ENCODE data around the gene MVK. TPM values are rescaled to one million over a fixed set of nuclear protein-coding genes. Genes with fewer than 3 reads are reported as not detected.

Gene MVK
- polyA plus RNA-seq, 6 donors from 2014 or later = 2.8 to 4.6 (median 3.6) TPM

DNA sequence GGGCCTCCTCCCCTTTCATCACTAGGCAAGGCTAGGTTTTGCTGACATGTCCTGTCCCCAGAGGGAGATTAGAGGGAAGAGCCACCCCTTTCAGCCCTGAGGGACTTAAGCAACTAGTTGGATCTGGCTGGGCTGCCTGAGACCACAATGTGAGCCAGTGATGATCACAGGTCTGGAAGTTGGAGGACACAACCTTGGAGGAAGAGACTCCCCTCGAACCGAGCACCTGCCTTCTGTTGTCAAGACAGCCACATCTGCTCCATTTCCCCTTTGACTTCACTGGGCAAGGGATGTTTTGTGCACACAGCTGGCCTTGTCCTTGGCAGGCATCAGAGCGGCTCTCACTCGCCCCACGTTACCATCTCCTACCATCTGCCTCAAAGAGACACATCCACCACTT is 31.4 kb downstream of the MVK start:
- Mint-ChIP-seq H3K9me3 (peaks cover 0 to 2% (median 0%) of the 10 kb centered on the region in 7 donors), H3K4me3 (no peak overlapping the region), H3K4me1 (no peaks in the 10 kb centered on the region), H3K36me3 (no peaks in the 10 kb centered on the region), H3K27me3 (peaks cover 20 to 48% (median 43%) of the 10 kb centered on the region in 3 donors), H3K27ac (peak overlapping the region in 1 of 6 donors; percentile 17)
- DNase-seq (no peak), ATAC-seq (ENCODE audit: low read depth in 2 of 2) (no peak)

DNA sequence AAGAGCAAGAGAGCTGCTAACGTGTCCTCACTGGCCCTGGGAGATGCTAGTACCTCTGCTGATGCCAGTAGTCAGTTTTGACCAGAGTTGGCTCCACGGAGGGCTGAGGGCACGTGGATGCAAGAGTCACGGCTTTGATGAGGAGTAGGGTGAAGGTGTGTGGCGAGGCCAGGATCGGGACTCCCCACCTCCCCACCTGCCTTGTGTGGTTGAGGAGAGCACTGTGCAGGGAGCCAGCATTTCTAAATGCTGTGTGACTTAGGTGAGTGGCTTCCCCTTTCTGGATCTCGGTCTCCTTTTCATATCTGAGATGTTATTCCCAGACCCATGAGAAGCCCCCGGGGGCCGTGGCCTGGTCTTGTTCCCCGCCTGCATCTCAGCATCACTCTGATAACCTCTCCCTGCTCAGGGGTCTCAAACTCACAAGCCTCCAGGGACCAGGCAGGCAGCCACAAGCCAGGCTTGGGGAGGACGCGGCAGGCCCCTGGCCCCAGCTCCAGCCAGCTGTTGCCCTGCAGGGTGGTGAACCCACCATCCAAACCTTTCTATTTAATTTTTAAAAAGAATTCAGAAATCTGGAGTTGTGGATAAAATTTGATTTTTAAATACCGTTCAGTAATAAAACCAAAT is 32.1 kb downstream of the MVK start:
- no peaks in the 10 kb centered on the region for H3K36me3 Mint-ChIP-seq
- ATAC-seq (ENCODE audit: low read depth in 2 of 2) = no peak
- no peaks in the 10 kb centered on the region for H3K4me1 Mint-ChIP-seq
- DNase-seq = no peak
- no peak overlapping the region for H3K4me3 Mint-ChIP-seq
- H3K9me3 Mint-ChIP-seq = peaks cover 0 to 2% (median 0%) of the 10 kb centered on the region in 7 donors
- no peak overlapping the region for H3K27ac Mint-ChIP-seq
- peaks cover 25 to 48% (median 47%) of the 10 kb centered on the region in 3 donors for H3K27me3 Mint-ChIP-seq

DNA sequence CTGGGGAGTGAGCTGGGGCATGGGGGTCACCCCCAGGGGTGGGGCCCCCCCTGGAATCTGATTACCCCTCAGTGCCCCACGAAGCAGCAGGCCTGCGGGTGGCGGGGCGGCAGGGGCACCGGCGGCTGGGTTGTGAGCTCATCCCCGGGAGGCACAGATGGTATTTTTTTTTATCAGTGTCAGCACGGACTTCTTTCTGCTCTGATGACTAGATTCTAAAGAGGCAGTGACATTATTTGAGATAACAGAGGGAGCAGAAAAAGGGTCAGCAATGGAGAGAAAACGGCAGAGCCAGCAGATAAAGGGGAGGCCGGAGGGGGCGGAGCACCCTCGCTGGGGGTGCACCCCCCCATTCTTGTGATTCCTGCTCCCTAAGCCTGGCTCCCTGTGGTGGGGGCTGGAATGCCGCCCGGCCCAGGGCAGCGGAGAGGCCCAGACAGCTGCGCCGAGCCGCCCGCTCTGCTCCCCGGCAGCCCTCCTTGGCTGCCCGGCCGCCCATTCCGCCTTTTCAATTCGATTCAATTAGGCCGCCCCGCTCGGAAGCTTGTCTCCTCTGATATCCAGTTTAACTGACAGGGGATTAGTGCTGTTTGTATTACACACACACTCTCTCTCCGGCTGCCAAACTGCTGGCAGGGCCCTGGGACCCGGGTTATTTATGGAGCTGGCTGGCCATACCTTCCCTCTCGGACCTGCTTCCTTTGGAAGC is 32.9 kb downstream of the MVK start:
- Mint-ChIP-seq H3K27me3 (peaks cover 25 to 52% (median 48%) of the 10 kb centered on the region in 3 donors), H3K27ac (no peak overlapping the region), H3K4me1 (no peaks in the 10 kb centered on the region), H3K4me3 (no peak overlapping the region), H3K9me3 (peaks cover 0 to 2% (median 0%) of the 10 kb centered on the region in 7 donors), H3K36me3 (no peaks in the 10 kb centered on the region)
- ATAC-seq (ENCODE audit: low read depth in 2 of 2) (no peak), DNase-seq (no peak)

DNA sequence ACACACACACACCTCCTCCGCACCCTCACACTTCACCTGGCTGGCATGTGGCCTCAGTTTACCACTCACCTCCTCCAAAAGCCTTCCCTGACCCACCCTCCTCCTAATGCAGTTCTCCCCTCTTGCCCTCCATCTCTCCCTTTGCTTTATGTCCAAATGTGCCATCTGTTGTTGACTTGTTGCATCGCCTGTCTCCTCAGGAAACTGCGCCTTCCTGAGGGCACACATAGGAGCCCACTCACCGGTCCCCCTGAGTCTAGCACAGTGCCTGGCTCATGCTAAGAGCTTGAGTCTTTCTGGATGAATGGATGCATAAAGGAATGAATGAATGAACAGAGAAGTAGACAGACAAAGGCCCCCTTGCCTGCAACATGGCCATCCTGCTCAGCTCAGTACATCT is 34.0 kb downstream of the MVK start:
- no peak for DNase-seq
- H3K27me3 Mint-ChIP-seq = peaks cover 25 to 60% (median 48%) of the 10 kb centered on the region in 3 donors
- H3K9me3 Mint-ChIP-seq = peaks cover 0 to 2% (median 0%) of the 10 kb centered on the region in 7 donors
- no peaks in the 10 kb centered on the region for H3K36me3 Mint-ChIP-seq
- H3K27ac Mint-ChIP-seq = peak overlapping the region in 1 of 6 donors; percentile 34
- no peaks in the 10 kb centered on the region for H3K4me1 Mint-ChIP-seq
- no peak for ATAC-seq (ENCODE audit: low read depth in 2 of 2)
- H3K4me3 Mint-ChIP-seq = no peak overlapping the region

DNA sequence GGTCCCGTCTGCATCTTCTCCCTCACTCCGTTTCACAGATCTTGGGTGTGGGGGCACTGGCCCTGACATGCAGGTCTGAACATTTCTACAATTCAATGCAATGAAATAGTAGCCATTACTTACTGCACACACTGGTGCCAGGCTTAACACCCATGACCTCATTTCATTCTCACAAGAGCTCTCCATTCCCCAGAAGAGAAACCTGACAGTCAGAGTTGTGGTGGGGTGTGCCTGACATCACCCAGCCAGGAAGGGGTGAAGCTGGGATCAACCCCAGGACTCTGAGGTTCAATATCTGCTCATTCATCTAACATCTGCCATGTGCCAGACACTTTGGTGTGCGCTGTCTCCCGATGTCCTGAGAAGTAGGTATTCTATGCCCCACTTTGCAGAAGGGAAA is 34.7 kb downstream of the MVK start:
- Mint-ChIP-seq H3K27me3 (peaks cover 25 to 66% (median 48%) of the 10 kb centered on the region in 3 donors), H3K27ac (no peak overlapping the region), H3K36me3 (no peaks in the 10 kb centered on the region), H3K4me3 (no peak overlapping the region), H3K9me3 (peaks cover 0 to 2% (median 0%) of the 10 kb centered on the region in 7 donors), H3K4me1 (no peaks in the 10 kb centered on the region)
- DNase-seq (no peak), ATAC-seq (ENCODE audit: low read depth in 2 of 2) (no peak)

DNA sequence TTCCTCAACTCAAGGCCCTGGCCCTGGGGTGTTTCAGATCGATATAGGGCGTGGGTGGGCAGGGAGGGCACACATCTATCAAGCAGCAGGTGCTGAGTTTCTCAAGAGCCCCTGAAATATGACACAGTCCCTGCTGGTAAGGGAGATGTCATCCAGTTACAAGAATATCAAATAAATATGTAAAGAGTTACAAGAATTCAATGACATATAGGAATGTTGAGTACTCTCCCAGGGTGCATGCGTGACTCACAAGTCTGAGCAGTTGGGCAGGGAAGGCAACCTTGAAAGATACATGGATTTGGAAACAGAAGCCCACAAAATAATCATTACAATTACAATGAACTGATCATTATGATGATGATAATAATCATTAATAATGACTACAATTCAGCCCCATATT is 35.2 kb downstream of the MVK start:
- Mint-ChIP-seq H3K9me3 (peaks cover 0 to 2% (median 0%) of the 10 kb centered on the region in 7 donors), H3K4me3 (no peak overlapping the region), H3K27ac (no peak overlapping the region), H3K27me3 (peaks cover 25 to 66% (median 48%) of the 10 kb centered on the region in 3 donors), H3K36me3 (no peaks in the 10 kb centered on the region), H3K4me1 (no peaks in the 10 kb centered on the region)
- DNase-seq (no peak), ATAC-seq (ENCODE audit: low read depth in 2 of 2) (no peak)

DNA sequence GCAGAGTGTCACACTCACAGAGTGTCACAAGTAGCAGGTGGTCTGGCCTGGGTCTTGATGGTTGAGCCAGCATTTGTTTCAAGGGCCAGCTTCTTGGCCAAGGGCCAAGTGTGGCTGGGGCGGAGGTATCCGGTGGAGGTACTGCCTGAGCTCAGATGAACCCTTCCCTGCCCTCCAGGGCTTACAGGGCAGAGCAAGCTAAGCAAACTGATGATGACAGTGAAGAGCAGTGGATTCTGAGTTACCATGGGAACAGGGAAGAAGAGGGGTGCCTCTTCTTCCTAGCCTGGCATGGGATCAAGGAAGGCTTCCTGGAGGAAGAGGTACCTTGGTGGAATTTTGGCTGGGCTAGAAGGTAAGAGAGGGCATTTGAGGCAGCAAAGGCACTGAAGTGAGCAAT is 35.7 kb downstream of the MVK start:
- no peak for DNase-seq
- Mint-ChIP-seq H3K36me3 (no peaks in the 10 kb centered on the region), H3K27ac (peak overlapping the region in 1 of 6 donors; percentile 13), H3K27me3 (peaks cover 25 to 62% (median 48%) of the 10 kb centered on the region in 3 donors), H3K4me3 (no peak overlapping the region), H3K4me1 (no peaks in the 10 kb centered on the region), H3K9me3 (peaks cover 0 to 2% (median 0%) of the 10 kb centered on the region in 7 donors)
- no peak for ATAC-seq (ENCODE audit: low read depth in 2 of 2)

DNA sequence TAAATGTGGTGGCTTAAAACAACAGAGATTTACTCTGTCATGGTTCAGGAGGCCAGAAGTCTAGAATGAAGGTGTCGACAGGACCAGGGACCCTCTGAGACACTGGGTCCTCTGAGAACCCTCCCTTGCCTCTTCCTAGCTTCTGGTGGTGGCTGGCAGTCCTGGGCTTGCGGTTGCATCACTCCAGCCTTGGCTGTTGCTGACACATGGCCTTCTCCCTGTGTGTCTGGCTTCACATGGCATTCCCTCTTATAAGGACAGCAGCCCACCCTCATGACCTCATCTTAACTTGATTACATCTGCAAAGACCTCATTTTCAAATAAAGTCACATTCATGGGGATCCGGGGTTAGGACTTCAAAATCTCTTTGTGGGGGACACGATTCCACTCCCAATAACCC is 36.9 kb downstream of the MVK start:
- no peak overlapping the region for H3K4me3 Mint-ChIP-seq
- H3K9me3 Mint-ChIP-seq = peaks cover 0 to 2% (median 0%) of the 10 kb centered on the region in 7 donors
- ATAC-seq (ENCODE audit: low read depth in 2 of 2) (no peak), DNase-seq (no peak)
- H3K4me1 Mint-ChIP-seq = no peaks in the 10 kb centered on the region
- peaks cover 25 to 66% (median 45%) of the 10 kb centered on the region in 3 donors for H3K27me3 Mint-ChIP-seq
- no peak overlapping the region for H3K27ac Mint-ChIP-seq
- H3K36me3 Mint-ChIP-seq = no peaks in the 10 kb centered on the region

DNA sequence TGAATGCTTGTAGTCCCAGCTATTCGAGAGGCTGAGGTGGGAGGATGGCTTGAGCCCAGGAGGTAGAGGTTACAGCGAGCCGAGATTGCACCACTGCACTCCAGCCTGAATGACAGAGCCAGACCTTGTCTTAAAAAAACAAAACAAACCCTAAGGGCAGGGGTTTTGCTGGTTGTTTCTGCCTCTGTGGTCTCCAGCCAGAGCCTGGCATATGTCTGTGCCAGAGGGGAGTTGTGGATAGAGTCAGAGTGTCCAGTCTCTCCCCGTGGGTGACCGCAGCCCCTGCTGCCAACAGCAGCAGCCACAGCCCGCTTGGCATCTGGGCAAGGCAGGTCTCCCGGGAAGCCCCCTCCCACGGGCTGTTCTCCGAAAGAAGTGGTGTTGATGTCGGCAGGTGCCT is 37.6 kb downstream of the MVK start:
- H3K36me3 Mint-ChIP-seq = no peaks in the 10 kb centered on the region
- no peak overlapping the region for H3K4me3 Mint-ChIP-seq
- H3K27ac Mint-ChIP-seq = no peak overlapping the region
- DNase-seq (no peak), ATAC-seq (ENCODE audit: low read depth in 2 of 2) (no peak)
- peaks cover 27 to 70% (median 46%) of the 10 kb centered on the region in 3 donors for H3K27me3 Mint-ChIP-seq
- H3K9me3 Mint-ChIP-seq = peaks cover 0 to 2% (median 0%) of the 10 kb centered on the region in 7 donors
- no peaks in the 10 kb centered on the region for H3K4me1 Mint-ChIP-seq

DNA sequence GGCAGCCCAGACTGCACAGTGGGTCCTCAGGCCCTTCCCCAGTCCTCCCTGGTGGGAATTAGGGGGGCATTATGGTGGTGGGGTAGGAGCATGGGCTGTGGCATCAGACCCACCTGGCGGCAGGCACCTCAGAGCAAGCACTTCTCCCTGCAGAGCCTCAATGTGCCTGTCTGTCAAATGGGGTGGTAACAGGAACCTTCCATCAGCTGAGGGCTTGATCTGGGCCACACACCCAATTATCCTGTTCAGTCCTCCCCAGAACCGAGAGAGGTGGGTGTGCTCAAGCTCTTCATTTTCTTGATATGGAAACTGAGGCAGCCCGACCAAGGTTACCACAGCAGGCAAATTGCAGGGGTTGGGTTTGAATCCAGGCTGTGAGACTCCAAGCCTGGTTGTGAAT is 38.4 kb downstream of the MVK start:
- Mint-ChIP-seq H3K4me3 (no peak overlapping the region), H3K9me3 (peaks cover 0 to 2% (median 0%) of the 10 kb centered on the region in 7 donors), H3K4me1 (no peaks in the 10 kb centered on the region), H3K36me3 (no peaks in the 10 kb centered on the region), H3K27me3 (peaks cover 29 to 74% (median 46%) of the 10 kb centered on the region in 3 donors), H3K27ac (no peak overlapping the region)
- ATAC-seq (ENCODE audit: low read depth in 2 of 2) (no peak), DNase-seq (no peak)

DNA sequence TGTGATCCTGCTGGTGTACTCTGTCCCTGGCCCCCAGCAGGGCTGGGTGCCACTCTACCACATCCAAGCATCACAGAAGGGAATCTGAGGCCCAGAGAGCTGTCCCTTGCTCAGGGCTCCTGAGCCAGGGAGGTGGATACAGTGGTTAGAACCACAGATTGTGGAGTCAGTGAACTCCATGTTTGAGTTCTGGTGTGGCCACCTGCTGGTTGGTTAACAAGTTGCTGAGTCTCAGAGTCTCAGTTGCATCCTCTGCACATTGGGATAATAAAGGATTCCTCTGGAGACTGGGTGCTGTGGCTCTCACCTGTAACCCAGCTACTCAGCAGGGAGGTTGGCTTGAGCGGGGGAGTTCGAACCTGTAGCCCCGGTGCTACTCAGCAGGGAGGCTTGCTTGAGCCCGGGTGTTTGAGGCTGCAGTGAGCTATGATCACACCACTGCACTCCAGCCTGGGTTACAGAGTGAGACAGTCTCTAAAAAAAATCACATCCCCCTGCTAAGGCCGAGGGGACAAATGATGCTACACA is 39.4 kb downstream of the MVK start:
- ATAC-seq (ENCODE audit: low read depth in 2 of 2) = no peak
- Mint-ChIP-seq H3K4me1 (no peaks in the 10 kb centered on the region), H3K4me3 (no peak overlapping the region), H3K27me3 (peaks cover 29 to 75% (median 35%) of the 10 kb centered on the region in 3 donors), H3K9me3 (peaks cover 0 to 2% (median 0%) of the 10 kb centered on the region in 7 donors), H3K36me3 (no peaks in the 10 kb centered on the region), H3K27ac (no peak overlapping the region)
- DNase-seq = no peak

DNA sequence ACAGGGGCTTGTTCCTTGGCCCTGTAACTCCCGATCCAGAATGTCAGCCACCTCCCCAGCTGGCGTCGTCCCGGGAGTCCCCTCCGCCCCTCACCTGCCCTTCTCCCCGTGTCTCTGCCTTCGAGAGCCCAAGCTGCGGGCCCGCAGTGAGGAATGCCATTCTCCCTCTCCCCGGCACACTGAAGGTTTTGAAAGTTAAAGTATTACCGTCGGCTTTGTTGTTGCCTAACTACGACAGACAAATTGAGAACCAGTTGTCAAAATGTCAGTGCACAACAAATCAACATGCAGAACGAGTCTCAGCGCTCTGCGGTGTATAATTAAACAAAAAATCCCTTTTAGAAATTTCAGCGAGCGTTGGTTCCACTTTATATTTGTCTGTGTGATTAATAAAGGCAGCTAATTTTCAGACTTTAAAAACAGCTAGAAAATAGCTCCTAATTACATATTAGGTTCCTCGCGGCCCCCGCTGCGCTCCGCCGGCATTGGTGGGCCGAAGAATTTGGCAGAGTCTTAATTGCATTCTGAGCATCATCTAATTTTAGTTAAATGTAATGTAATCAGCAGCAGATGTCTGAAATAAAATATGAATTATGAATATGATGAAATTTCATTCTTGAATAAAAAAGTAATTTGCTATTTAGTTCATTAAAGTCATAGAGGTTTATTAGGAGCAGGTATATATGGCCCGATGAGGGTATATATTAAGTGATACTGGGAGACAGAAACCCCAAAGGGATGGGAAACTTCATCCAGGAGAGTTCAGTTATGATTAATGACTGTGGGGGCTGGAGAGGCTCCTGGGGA is 40.3 kb downstream of the MVK start:
- Mint-ChIP-seq H3K9me3 (peaks cover 0 to 2% (median 0%) of the 10 kb centered on the region in 7 donors), H3K27ac (no peak overlapping the region), H3K27me3 (peaks cover 21 to 69% (median 29%) of the 10 kb centered on the region in 3 donors), H3K36me3 (no peaks in the 10 kb centered on the region), H3K4me3 (no peak overlapping the region), H3K4me1 (no peaks in the 10 kb centered on the region)
- ATAC-seq (ENCODE audit: low read depth in 2 of 2) = no peak
- no peak for DNase-seq

DNA sequence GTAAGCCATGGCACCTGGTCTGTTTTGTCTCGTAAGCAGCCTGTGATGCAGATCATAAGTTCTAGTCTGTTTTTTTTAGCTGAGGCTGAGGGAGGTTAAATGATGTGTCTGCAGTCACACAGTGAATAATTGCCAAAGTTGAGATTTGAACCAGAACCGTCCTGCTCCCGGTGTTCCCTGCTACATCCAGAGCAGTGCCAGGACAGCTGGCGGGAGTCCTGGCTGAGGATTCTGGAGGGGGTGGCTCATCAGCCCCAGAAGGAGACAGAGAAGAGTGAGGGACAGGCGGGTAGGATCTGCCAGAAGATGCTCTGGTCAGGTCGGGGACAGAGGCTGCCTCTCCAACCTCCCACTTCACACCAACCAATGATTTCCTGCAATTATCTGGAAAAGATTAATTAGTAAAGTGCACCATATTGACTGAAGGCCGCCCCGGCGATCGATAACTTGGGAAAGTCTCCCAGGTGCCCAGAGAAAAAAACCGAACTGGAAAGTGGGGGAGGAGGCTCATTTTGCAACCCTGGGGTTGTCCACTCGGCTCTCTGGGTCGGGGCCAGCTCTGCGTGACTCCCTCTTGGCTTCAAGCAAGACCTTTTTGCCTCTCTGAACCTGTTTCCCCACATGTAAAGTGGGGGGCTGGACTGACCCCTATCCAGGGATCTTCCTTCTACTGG is 42.1 kb downstream of the MVK start:
- Mint-ChIP-seq H3K4me1 (no peaks in the 10 kb centered on the region), H3K9me3 (no peaks in the 10 kb centered on the region), H3K27me3 (peaks cover 19 to 56% (median 28%) of the 10 kb centered on the region in 3 donors), H3K27ac (peak overlapping the region in 1 of 6 donors; percentile 30), H3K4me3 (no peak overlapping the region), H3K36me3 (no peaks in the 10 kb centered on the region)
- no peak for ATAC-seq (ENCODE audit: low read depth in 2 of 2)
- DNase-seq = no peak
